Esophagus squamous epithelium (tissue), 4 donors: ENCODE results near the gene TMEM174.

Experiments used
- CTCF ChIP-seq, 6 experiments: fragments of 450-650 bp in 4 of 6; fragments of 200-600 bp in 2 of 6; sonication (generic) in 2 of 6; IDR thresholded peaks; one replicate each; pipeline ENCODE4 v1.5.1; 2016 to 2019; ENCODE audit warnings: antibody characterized with exemption in 6 of 6, mild to moderate bottlenecking in 4 of 6, moderate library complexity in 4 of 6
- POLR2A ChIP-seq, 4 donors: fragments of 450-650 bp; IDR thresholded peaks; one replicate each; pipeline ENCODE4 v1.6.1; 2017; ENCODE audit warnings: antibody characterized with exemption in 4 of 4, mild to moderate bottlenecking in 4 of 4, moderate library complexity in 3 of 4

GRCh38 chr5:73221726-73222125 lies 48.7 kb downstream of the TMEM174 start:
- TF ChIP-seq CTCF (IDR thresholded peaks at IDR 0.05) (no peak), POLR2A (IDR thresholded peaks at IDR 0.05) (no peak)
